Measurements from ENCODE around the gene AMBRA1.

The AMBRA1 gene, protein sequence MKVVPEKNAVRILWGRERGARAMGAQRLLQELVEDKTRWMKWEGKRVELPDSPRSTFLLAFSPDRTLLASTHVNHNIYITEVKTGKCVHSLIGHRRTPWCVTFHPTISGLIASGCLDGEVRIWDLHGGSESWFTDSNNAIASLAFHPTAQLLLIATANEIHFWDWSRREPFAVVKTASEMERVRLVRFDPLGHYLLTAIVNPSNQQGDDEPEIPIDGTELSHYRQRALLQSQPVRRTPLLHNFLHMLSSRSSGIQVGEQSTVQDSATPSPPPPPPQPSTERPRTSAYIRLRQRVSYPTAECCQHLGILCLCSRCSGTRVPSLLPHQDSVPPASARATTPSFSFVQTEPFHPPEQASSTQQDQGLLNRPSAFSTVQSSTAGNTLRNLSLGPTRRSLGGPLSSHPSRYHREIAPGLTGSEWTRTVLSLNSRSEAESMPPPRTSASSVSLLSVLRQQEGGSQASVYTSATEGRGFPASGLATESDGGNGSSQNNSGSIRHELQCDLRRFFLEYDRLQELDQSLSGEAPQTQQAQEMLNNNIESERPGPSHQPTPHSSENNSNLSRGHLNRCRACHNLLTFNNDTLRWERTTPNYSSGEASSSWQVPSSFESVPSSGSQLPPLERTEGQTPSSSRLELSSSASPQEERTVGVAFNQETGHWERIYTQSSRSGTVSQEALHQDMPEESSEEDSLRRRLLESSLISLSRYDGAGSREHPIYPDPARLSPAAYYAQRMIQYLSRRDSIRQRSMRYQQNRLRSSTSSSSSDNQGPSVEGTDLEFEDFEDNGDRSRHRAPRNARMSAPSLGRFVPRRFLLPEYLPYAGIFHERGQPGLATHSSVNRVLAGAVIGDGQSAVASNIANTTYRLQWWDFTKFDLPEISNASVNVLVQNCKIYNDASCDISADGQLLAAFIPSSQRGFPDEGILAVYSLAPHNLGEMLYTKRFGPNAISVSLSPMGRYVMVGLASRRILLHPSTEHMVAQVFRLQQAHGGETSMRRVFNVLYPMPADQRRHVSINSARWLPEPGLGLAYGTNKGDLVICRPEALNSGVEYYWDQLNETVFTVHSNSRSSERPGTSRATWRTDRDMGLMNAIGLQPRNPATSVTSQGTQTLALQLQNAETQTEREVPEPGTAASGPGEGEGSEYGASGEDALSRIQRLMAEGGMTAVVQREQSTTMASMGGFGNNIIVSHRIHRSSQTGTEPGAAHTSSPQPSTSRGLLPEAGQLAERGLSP (N-terminal part only)

DNA sequence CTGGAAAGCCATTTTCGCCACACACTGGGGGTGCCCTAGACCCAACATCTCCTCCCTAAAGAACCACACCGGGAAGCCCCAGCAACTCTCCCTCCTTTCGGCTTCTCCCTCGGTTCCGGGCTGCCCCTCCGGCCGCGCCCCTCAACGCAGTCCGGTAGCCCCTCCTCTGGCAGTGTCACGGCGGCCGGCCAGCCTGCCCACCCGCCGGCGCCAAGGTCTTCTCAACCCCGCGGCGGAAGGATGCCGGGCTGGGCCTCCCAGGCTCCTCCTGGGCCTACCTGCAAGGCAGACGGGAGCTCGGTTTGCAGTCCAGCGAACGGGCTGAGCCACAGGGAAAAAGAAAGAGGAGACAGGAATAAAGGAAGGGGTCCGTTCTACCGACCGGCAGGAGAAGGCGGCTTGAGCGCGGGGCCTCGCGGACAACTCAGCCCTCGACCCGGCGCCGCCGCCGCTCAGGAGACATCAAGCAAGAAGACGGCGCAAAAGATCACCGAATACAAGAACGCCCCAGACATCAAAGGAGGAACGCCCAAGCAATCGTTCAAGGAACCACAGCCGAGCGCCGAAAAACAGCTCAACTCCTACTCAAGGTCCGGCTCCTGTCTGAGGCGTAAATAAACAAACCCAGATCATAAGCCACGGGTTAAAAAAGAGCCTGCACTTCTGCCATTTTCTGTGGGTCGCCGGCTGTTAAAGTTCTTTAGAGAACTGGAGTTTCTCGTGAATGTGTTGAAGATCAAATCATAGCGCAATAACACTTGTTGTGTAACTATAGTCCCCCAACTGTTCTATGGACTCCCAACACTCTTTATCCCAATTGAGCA lies at the start of gene AMBRA1:
Gene AMBRA1 (minus strand): TSS at position 474 of the 824 bp plus-strand sequence. CDS start 45,643 bp downstream, outside the sequence.
- ATAC-seq = peak; percentile 90
- TF ChIP-seq RARB (CRISPR knock-in tag; IDR thresholded peaks at IDR 0.05) = no peak
- 0 out of 2 replicates have a peak, but pooled peaks have one; percentile 4 for TF ChIP-seq ZNF8 (CRISPR knock-in tag; IDR thresholded peaks at IDR 0.05)
- TF ChIP-seq, protein P1, sequence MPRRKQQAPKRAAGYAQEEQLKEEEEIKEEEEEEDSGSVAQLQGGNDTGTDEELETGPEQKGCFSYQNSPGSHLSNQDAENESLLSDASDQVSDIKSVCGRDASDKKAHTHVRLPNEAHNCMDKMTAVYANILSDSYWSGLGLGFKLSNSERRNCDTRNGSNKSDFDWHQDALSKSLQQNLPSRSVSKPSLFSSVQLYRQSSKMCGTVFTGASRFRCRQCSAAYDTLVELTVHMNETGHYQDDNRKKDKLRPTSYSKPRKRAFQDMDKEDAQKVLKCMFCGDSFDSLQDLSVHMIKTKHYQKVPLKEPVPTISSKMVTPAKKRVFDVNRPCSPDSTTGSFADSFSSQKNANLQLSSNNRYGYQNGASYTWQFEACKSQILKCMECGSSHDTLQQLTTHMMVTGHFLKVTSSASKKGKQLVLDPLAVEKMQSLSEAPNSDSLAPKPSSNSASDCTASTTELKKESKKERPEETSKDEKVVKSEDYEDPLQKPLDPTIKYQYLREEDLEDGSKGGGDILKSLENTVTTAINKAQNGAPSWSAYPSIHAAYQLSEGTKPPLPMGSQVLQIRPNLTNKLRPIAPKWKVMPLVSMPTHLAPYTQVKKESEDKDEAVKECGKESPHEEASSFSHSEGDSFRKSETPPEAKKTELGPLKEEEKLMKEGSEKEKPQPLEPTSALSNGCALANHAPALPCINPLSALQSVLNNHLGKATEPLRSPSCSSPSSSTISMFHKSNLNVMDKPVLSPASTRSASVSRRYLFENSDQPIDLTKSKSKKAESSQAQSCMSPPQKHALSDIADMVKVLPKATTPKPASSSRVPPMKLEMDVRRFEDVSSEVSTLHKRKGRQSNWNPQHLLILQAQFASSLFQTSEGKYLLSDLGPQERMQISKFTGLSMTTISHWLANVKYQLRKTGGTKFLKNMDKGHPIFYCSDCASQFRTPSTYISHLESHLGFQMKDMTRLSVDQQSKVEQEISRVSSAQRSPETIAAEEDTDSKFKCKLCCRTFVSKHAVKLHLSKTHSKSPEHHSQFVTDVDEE (CRISPR knock-in tag; IDR thresholded peaks at IDR 0.05) = 0 out of 2 replicates have a peak, but pooled peaks have one; percentile 28
- no peak for TF ChIP-seq ZNF70 (CRISPR knock-in tag; IDR thresholded peaks at IDR 0.05)

DNA sequence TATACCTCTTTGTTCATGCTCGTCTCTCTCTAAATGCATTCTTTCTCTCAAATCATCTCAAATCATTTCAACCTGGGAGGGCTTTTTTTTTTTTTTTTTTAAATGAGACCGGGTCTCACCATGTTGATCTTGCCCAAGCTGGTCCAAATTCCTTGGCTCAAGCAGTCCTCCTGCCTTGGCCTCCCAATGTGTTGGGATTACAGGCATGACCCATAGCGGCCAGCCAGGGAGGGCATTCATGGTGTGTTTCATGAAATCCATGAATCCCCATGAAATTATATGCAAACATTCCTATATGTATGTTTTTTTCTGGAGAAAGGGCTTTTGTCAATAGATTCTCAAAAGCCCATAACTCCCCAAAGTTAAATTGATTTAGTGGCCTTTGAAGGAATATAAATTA lies 49.7 kb upstream of the AMBRA1 start:
- ATAC-seq = no peak
- no peak for TF ChIP-seq ZC3H10 (CRISPR knock-in tag; IDR thresholded peaks at IDR 0.05)
- TF ChIP-seq ZNF8 (CRISPR knock-in tag; IDR thresholded peaks at IDR 0.05) = no peak
- TF ChIP-seq, protein P1 (CRISPR knock-in tag; IDR thresholded peaks at IDR 0.05) = no peak
- TF ChIP-seq, protein P2, sequence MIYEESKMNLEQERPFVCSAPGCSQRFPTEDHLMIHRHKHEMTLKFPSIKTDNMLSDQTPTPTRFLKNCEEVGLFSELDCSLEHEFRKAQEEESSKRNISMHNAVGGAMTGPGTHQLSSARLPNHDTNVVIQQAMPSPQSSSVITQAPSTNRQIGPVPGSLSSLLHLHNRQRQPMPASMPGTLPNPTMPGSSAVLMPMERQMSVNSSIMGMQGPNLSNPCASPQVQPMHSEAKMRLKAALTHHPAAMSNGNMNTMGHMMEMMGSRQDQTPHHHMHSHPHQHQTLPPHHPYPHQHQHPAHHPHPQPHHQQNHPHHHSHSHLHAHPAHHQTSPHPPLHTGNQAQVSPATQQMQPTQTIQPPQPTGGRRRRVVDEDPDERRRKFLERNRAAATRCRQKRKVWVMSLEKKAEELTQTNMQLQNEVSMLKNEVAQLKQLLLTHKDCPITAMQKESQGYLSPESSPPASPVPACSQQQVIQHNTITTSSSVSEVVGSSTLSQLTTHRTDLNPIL (CRISPR knock-in tag; IDR thresholded peaks at IDR 0.05; ENCODE audit: low read depth) = no peak
- TF ChIP-seq PPARA (CRISPR knock-in tag; IDR thresholded peaks at IDR 0.05; ENCODE audit: borderline replicate concordance) = no peak
- no peak for TF ChIP-seq ZNF565 (CRISPR knock-in tag; conservative IDR thresholded peaks at IDR 0.05; ENCODE audit: low read depth)
- TF ChIP-seq, protein P3, sequence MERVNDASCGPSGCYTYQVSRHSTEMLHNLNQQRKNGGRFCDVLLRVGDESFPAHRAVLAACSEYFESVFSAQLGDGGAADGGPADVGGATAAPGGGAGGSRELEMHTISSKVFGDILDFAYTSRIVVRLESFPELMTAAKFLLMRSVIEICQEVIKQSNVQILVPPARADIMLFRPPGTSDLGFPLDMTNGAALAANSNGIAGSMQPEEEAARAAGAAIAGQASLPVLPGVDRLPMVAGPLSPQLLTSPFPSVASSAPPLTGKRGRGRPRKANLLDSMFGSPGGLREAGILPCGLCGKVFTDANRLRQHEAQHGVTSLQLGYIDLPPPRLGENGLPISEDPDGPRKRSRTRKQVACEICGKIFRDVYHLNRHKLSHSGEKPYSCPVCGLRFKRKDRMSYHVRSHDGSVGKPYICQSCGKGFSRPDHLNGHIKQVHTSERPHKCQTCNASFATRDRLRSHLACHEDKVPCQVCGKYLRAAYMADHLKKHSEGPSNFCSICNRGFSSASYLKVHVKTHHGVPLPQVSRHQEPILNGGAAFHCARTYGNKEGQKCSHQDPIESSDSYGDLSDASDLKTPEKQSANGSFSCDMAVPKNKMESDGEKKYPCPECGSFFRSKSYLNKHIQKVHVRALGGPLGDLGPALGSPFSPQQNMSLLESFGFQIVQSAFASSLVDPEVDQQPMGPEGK (CRISPR knock-in tag; IDR thresholded peaks at IDR 0.05; ENCODE audit: borderline replicate concordance) = no peak
- no peak for TF ChIP-seq ISL1 (CRISPR knock-in tag; IDR thresholded peaks at IDR 0.05)
- no peak for TF ChIP-seq RARB (CRISPR knock-in tag; IDR thresholded peaks at IDR 0.05)
- no peak for TF ChIP-seq TOX (CRISPR knock-in tag; IDR thresholded peaks at IDR 0.05; ENCODE audit: borderline replicate concordance)
- no peak for TF ChIP-seq OSR1 (CRISPR knock-in tag; IDR thresholded peaks at IDR 0.05)
- no peak for TF ChIP-seq ZFP30 (CRISPR knock-in tag; IDR thresholded peaks at IDR 0.05)
- TF ChIP-seq BACH2 (CRISPR knock-in tag; IDR thresholded peaks at IDR 0.05; ENCODE audit: borderline replicate concordance) = no peak
- TF ChIP-seq ESRRG (CRISPR knock-in tag; IDR thresholded peaks at IDR 0.05) = no peak
- no peak for TF ChIP-seq GLIS3 (CRISPR knock-in tag; IDR thresholded peaks at IDR 0.05)

Measured in SK-N-SH treated with all-trans-retinoic acid at 6 μM for 48 hours (cell line).